T1000 (cell line): Measurements from ENCODE around the gene BRMS1L.
"Not testable (repeated sequence)": the region's sequence is repeated elsewhere in the genome, so short reads cannot be mapped to it uniquely, and the experiment has no call there.

Source experiments
- DNase-seq: peaks from one replicate; lab custom pipeline; 2025; ENCODE audit warnings: mixed read lengths; lab: John Stamatoyannopoulos, UW

The BRMS1L gene, protein sequence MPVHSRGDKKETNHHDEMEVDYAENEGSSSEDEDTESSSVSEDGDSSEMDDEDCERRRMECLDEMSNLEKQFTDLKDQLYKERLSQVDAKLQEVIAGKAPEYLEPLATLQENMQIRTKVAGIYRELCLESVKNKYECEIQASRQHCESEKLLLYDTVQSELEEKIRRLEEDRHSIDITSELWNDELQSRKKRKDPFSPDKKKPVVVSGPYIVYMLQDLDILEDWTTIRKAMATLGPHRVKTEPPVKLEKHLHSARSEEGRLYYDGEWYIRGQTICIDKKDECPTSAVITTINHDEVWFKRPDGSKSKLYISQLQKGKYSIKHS

GRCh38 chr14:35826218-35826951 is at the start of gene BRMS1L:
TSS of gene BRMS1L (plus strand) at chr14:35826338. CDS start at chr14:35826517, 179 bp downstream.
- peak; percentile 94 for DNase-seq

GRCh38 chr14:35776823-35777222 is 49.3 kb upstream of the BRMS1L start:
- no peak for DNase-seq

- not testable (repeated sequence) for DNase-seq
Observed at GRCh38 chr14:35777550-35777949, 48.6 kb upstream of the BRMS1L start.

DNA sequence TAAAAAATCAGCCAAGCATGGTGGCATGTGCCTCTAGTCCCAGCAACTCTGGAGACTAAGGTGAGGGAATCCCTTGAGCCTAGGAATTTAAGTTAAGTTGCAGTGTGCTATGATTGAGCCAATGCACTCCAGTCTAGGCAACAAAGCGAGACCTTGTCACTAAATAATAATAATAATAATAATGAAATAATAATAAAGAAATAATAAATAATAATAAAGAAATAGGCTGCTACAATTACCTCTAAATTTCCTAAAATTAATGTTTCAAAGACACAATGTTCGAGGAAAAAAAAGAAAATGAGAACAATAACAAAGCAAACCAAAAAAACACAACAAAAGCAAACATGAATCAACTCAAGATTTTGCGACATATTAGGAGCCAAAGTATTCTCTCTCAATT is 46.8 kb upstream of the BRMS1L start:
- no peak for DNase-seq

GRCh38 chr14:35783699-35784098 is 42.4 kb upstream of the BRMS1L start:
- no peak for DNase-seq

DNA sequence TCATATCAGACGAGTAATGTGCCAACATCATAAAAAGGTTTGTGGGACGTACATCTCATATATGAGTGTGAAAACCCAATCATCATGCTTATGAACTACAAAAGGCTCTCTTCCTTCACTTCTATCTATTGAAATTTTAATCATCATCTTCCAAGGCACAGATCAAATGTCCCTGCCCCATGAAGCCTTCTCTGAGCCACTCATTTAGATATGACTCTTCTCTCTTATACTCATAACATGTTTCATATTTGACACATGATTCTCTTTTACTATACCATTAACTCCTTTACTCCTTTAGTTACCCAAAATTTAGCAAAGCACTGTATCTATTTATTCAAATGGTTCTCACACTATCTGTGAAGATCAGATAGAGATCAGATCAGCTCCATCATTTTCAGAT is 39.3 kb upstream of the BRMS1L start:
- DNase-seq = no peak

GRCh38 chr14:35789651-35790050 is 36.5 kb upstream of the BRMS1L start:
- no peak for DNase-seq

DNA sequence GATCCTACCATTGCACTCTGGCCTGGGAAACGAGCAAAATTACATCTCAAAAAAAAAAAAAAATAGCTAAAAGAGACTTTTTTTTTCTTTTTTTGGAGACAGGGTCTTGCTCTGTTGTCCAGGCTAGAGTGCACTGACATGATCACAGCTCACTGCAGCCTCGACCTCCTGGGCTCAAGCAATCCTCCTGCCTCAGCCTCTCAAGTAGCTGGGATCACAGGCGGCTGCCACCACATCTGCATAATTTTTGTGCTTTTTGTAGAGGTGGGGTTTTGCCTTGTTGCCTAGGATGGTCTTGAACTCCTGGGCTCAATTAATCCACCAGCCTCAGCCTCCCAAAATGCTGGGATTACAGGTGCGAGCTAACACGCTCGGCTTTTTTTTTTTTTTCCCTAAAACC is 28.3 kb upstream of the BRMS1L start:
- no peak for DNase-seq

DNA sequence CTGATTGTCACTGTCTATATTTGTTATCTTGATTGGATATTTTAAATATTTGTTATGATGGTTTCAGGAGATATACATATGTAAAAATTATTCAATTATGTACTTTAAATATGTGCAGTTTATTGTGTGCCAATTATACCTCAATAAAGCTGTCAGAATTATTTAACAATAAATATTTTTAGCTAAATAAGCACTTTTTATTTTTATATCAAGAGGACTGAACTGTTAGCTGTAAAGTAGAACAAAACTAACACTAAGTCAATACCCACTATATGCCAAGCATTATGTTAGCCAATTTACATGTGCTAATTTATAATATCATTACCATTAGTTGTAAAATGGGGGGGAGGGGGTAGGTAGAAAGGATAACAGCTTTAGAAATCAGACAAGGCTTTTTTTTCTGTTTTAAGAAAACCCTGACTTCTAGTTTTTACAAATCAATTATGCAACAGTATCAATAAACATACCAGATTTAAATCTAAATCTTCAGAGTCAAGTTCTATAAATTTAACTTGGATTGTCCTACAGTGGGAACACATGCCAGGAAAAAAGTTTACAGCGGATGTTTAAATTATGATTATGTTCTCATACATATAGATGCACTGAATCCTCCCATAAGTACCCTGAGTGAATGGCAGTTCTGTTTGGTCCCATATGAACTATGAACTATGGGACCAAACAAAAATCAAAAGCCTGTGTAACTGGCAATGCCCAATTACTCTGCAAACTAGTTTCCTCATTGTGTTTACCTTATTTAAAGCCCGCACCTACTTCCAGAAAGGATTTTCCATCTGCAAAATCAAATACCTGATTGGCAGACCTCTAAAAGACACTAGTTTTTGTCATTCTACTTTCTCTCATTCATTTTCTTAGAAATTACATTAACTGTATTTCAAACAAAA is 19.9 kb upstream of the BRMS1L start:
- no peak for DNase-seq

GRCh38 chr14:35807131-35807961 is 18.8 kb upstream of the BRMS1L start:
- DNase-seq = no peak

DNA sequence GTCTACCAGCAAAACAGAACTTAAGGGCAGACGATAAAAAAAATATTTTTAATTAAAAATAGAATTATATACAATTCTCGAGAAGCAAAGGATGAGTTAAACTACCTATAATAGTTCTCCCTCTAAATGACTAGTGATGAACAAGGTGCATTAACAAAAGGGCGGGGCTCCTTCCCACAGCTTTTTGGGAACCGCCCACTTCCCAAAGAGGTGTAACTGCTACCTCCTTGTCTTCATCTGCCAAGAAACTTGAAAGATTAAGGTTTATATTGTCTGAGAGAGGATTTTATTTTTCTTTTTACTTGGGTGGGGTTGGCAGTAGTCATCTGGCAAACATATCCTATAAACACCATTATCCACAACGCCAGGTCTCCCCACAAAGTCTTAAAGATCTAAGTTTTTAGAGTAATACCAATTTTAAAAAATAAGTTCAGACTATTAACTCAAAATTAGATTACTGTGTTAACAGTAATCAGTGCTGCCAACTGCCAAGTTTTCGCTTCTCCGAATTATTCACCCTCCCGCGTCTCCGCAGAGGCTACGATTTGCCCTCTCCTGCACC is 18.0 kb upstream of the BRMS1L start:
- no peak for DNase-seq

DNA sequence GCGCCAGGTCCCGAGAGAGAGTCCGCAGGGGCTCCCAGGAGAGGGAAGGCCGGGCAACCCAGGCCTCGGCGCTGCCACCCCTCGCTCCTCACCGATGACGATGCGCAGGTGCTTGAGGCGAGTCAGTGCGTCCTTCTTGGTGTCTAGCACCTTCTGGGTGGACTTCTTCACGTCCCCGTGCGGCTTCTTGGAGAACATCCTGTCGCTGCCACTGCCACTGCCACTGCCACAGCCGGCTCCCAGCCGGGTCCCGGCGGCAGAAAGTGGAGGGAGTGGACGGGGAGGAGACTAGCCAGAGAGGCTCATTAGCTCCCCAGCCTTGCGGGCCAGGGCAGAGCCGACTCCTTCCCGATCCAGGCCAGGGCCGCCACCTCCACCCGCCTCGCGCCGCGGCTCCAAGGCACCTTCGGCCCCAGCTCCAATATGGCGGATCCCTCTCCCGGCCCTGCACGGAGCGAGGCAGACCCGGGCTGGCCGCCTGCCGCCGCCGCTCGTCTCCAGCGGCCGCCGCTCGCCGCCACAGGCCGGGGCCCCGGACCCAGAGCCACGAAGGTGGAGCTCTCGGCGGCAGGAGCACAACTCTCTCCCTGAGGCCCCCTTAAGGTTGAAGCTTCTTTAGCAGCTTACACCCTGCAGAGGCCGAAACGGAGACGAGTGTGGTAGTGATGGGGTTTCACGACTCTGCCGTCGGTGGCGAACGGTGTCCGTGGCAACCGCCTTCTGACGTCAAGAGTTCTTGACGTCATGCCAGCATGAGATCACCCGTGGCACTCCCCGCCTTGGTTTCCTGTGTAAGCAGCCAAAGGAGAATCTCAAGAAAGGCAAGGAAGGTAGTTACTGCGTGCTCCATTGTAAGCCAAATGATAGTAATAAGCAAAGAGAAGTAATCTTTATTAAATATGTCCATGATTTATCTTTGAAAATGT is 17.2 kb upstream of the BRMS1L start, which contains the start of gene RALGAPA1:
Gene RALGAPA1, minus strand, starts transcription at position 658 of the 926 bp plus-strand sequence. Its CDS starts 460 bp downstream, at position 198.
- peak; percentile 85 for DNase-seq

- no peak for DNase-seq
Observed at GRCh38 chr14:35809597-35809996, 16.5 kb upstream of the BRMS1L start.

GRCh38 chr14:35810963-35811362 is 15.2 kb upstream of the BRMS1L start:
- DNase-seq = no peak

GRCh38 chr14:35814371-35815005 is 11.7 kb upstream of the BRMS1L start:
- no peak for DNase-seq

DNA sequence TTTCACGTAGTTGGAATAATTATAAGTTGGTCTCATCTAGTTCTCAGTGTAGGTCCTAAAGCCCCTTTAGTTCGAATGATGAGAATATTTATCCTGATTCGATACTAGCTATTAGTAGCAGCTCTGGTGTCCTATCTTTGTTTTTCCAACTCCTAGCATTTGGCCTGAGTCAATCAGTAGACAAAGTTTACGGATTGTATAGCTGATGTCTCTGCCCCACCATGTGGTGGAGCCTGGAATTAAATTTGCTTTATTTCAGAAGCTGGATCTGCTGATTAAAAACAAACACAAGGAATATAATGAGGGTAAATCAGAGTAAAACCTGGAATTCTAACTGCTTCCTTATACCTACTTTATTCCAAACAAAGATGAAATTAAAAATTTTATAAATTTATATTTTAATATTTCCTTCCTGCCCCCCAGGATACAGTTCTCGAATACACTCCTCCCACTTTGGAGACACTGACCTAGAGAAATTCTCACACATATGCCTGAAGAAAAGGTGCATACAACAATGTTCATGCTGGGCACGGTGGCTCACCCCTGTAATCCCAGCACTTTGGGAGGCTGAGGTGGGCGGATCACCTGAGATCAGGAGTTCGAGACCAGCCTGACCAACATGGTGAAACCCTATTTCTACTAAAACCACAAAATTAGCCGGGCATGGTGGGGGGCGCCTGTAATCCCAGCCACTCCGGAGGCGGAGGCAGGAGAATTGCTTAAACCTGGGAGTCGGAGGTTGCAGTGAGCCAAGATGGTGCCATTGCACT is 7.6 kb upstream of the BRMS1L start:
- no peak for DNase-seq

- no peak for DNase-seq
Observed at GRCh38 chr14:35819591-35820540, 6.3 kb upstream of the BRMS1L start.
